NB4 (cell line): ENCODE results near the gene SDC3.

Source experiments
- DNase-seq: peaks from one replicate; pipeline ENCODE4 v3.0.0; 2010; ENCODE audit warnings: low read depth
- H3K4me3 ChIP-seq: one replicate; pipeline ENCODE4 v1.5.1; 2011; ENCODE audit warnings: mild to moderate bottlenecking, low read depth, low read length, moderate library complexity
- CTCF ChIP-seq: IDR thresholded peaks from one replicate; pipeline ENCODE4 v1.5.1; 2012; ENCODE audit warnings: low read depth, low read length
- MAX ChIP-seq: IDR thresholded peaks from 2 replicates; pipeline ENCODE4 v1.6.1; 2011; ENCODE audit warnings: low read depth, low read length
- MYC ChIP-seq: IDR thresholded peaks from 2 replicates; pipeline ENCODE4 v1.6.1; 2011; ENCODE audit warnings: low read depth, low read length
- POLR2A ChIP-seq: IDR thresholded peaks from 2 replicates; pipeline ENCODE4 v1.6.1; 2011; ENCODE audit warnings: mild to moderate bottlenecking; ENCODE audit not compliant: insufficient read length; ENCODE audit errors: extremely low read depth

Gene SDC3

DNA sequence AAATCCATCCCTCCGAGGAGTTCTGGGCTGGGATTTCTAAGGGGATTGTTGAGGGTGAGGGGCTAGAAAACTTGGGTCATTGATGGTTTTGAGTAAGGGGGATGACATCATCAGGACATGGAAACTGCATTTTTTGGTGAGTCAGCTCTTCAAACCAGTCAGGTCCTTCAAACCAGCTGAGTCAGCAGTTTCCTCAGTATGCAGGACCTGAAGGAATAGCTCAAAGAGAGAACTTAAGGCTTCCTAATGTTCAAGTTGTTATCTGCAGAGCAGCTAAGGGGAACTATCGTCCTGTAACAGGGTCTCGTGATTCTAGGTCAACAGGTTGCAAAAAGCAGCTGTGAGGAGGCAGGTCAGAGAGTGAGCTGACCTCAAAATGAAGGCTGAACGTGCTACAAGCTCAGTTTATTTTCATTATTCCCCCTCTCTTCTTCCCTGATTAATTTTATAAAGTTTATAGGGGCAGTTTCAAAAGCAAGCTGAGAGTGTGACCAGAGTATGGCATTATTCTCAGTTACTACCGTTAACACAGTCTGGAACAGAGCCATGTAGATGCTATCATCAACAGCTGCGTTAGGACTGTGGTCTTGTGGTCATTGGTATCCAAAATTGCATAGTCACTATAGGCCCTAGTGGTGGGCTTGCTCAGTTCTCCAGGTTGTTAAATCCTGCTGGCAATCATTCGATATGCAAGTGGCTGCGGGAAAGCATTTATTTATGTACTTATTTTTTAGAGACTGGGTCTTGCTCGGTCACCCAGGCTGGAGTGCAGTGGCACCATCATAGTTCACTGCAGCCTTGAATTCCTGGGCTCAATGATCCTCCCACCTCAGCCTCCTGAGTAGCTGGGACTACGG lies 10.7 kb upstream of the SDC3 start:
- H3K4me3 ChIP-seq: peak overlapping the region; percentile 26
- DNase-seq: peak; percentile 86
- TF ChIP-seq CTCF (no peak), POLR2A (no peak), MAX (peak; percentile 13; the same call in 1 of the 2 replicates), MYC (peak; percentile 23; the same call in 1 of the 2 replicates)

GRCh38 chr1:30916296-30916695 lies 7.7 kb upstream of the SDC3 start:
- no peak overlapping the region for H3K4me3 ChIP-seq
- DNase-seq: no peak
- TF ChIP-seq POLR2A (no peak), MAX (no peak), CTCF (no peak), MYC (no peak)

- DNase-seq: no peak
- no peak overlapping the region for H3K4me3 ChIP-seq
- TF ChIP-seq POLR2A (no peak), MAX (no peak), MYC (no peak), CTCF (no peak)
Observed at GRCh38 chr1:30915491-30916230, 7.1 kb upstream of the SDC3 start.

DNA sequence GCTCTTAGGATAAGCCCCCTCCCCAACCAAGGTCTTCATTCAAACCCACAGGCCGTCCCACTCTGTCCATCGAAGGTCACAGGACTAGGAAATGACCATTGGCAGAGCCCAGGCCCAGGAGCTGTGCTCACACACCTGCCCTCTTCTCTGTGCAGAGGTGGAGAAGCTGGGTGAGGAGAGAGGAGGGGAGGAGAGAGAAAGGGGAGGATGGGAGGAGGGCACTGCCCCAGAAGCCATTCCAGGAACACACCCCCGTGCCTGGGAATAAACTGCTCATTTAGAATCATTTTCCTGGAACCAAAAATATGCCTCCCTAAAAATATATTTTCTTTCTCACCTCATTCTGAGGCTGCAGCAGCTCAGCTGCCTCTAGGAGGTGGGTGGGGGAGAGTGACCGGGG lies 6.4 kb upstream of the SDC3 start:
- TF ChIP-seq CTCF (no peak), POLR2A (no peak), MAX (no peak), MYC (no peak)
- no peak overlapping the region for H3K4me3 ChIP-seq
- DNase-seq: no peak

DNA sequence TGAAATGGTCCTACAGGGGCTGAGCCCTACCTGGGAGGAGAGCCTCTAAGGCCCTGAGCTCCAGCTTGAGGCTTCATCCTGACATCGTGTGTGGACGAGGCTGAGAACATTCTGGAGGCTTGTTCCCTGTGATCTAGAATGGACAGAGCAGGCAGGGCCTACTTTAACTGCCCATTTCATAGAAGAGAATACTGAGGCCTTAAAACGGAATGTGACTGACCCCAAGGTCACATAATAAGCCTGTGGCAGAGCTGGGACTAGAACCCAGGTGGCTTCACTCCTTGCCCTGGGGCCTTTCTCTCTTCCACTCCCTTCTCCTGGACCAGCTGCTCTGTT lies 6.0 kb upstream of the SDC3 start:
- H3K4me3 ChIP-seq: no peak overlapping the region
- TF ChIP-seq POLR2A (no peak), MAX (no peak), MYC (no peak), CTCF (no peak)
- no peak for DNase-seq
